IgD-negative memory B cell (primary cell): Measurements from ENCODE around the gene CHD8. TPM values are rescaled to one million over a fixed set of nuclear protein-coding genes. Genes with fewer than 3 reads are reported as not detected.
A peak's percentile ranks its signal among the peaks of the same experiment; 100 is the strongest.
"Not testable (repeated sequence)": the region's sequence is repeated elsewhere in the genome, so short reads cannot be mapped to it uniquely, and the experiment has no call there.

Experiments used
- H3K27ac Mint-ChIP-seq, 3 donors: one replicate each; pipeline ENCODE4 v1.8.0; 2020 to 2022; ENCODE audit warnings: mild to moderate bottlenecking in 3 of 3, mixed read lengths in 3 of 3, moderate library complexity in 1 of 3
- H3K27me3 Mint-ChIP-seq: one replicate; pipeline ENCODE4 v1.8.0; 2021; ENCODE audit warnings: mixed read lengths
- H3K36me3 Mint-ChIP-seq: one replicate; pipeline ENCODE4 v1.8.0; 2020; ENCODE audit warnings: mild to moderate bottlenecking, mixed read lengths
- H3K4me1 Mint-ChIP-seq, 3 donors: one replicate each; pipeline ENCODE4 v1.8.0; 2020 to 2022; ENCODE audit warnings: mixed read lengths in 3 of 3, mild to moderate bottlenecking in 1 of 3
- H3K4me3 Mint-ChIP-seq, 4 donors: one replicate each; pipeline ENCODE4 v1.8.0; 2020 to 2022; ENCODE audit warnings: mild to moderate bottlenecking in 4 of 4, mixed read lengths in 4 of 4, moderate library complexity in 3 of 4
- H3K9me3 Mint-ChIP-seq, 3 donors: one replicate each; pipeline ENCODE4 v1.8.0; 2020 to 2021; ENCODE audit warnings: mixed read lengths in 3 of 3, mild to moderate bottlenecking in 1 of 3
- polyA plus RNA-seq: library from polyadenylated mRNA; unstranded; fragments of 300-500 nt; fragmentation: Illumina TruSeq; gene quantifications from one replicate; pipeline ENCODE4 v1.2.3, GENCODE V29; 2021

CHD8 gene
- polyA plus RNA-seq, 1 donor from 2014 or later = 44.4 TPM

DNA sequence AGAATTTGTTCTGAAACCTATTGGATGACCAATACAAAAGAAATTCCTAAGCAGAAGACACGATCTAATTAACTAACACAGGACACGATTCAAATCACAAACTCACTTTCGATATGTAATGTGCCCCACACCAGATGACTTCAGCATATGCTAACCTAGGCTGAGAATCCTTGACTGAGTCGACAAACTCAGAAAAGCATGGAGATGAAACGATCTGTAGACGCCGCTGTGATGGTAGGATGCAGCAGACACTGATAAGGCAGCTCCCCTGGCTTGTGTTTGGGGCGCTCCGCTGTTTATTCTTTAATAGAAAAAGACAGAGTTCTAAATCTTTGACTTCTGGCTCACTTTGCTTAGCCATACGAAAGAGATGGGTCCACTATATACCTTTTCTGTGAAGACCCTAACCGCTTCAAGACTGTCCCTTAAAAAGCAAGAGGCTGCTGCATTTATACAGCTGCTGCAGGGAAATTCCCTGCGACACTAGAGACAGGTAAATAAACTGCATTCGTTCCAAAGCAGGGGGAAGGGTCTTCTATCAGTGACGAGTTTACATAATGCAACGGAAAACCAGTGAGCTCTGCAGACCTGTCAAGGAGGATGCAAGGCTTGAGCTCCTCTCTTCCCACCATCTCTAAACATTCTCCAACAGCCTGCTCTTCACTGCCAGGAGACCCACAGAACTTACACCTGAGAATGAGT, 929 bp downstream of the CHD8 start:
- Mint-ChIP-seq H3K27ac (peak overlapping the region; percentile 88 to 100 (median 97)), H3K36me3 (peaks cover 4% of the 10 kb centered on the region), H3K4me3 (peak overlapping the region; percentile 88 to 100 (median 94)), H3K27me3 (no peaks in the 10 kb centered on the region), H3K9me3 (no peaks in the 10 kb centered on the region), H3K4me1 (peaks cover 23 to 41% (median 32%) of the 10 kb centered on the region in 3 donors)

DNA sequence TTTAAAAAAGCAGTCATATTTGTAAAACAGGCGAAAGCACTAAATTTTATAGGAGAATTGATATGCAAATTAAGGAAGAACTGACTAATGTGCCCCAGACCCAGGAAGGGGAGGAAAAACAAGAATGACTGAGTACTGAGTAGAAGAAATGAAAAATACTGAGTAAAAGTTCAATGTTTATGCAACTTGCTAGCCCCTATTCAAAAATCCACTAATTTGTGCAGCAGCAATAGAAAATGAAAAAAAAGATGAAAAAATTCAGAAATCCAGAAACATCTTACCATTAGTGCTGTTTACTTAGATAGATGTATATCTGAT, 6.1 kb downstream of the CHD8 start:
- H3K9me3 Mint-ChIP-seq = no peaks in the 10 kb centered on the region
- H3K4me3 Mint-ChIP-seq = peak overlapping the region in 1 of 4 donors; percentile 23
- peak overlapping the region in 2 of 3 donors; percentile 9 to 13 for H3K27ac Mint-ChIP-seq
- H3K4me1 Mint-ChIP-seq = peaks cover 34 to 43% (median 42%) of the 10 kb centered on the region in 3 donors
- peaks cover 4% of the 10 kb centered on the region for H3K36me3 Mint-ChIP-seq
- no peaks in the 10 kb centered on the region for H3K27me3 Mint-ChIP-seq

DNA sequence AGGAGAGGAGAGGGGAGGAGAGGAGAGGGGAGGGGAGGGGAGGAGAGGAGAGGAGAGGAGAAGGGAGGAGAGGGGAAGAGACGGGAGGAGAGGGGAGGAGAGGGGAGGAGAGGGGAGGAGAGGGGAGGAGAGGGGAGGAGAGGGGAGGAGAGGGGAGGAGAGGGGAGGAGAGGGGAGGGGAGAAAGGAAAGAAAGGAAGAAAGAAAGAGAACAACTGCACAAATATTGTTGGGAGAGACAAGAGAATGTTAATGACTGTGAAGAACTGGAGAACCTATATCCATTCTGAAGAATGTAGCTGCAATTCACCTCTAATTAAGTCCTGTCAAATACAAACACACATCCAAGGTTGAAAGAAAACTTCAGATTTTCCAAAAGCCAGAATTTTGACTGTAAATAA, 13.3 kb downstream of the CHD8 start:
- peaks cover 28 to 35% (median 30%) of the 10 kb centered on the region in 3 donors for H3K4me1 Mint-ChIP-seq
- not testable (repeated sequence) for H3K4me3 Mint-ChIP-seq, H3K36me3 Mint-ChIP-seq, H3K9me3 Mint-ChIP-seq, H3K27ac Mint-ChIP-seq, H3K27me3 Mint-ChIP-seq

DNA sequence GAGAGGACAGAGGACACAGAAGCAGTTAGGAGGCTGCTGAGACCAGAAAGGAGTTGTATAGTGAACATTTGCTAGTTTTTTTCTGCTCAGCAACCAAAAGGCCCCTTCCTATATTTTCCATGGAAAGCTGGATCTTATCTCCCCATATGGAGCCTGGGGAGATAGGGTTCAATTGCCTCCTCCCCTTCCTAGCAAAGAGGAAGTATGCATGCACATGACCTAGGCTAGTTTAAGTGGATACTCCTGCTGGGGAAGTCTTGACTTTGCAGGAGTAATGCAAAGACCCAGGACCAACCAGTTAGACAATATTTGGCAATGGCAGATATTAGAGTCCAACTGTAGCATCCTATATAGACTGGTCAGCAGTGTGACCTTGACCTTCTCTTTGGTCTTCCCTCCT, 15.1 kb downstream of the CHD8 start:
- H3K36me3 Mint-ChIP-seq = peaks cover 9% of the 10 kb centered on the region
- no peak overlapping the region for H3K27ac Mint-ChIP-seq
- H3K4me1 Mint-ChIP-seq = peaks cover 35 to 39% (median 37%) of the 10 kb centered on the region in 3 donors
- H3K4me3 Mint-ChIP-seq = peak overlapping the region in 1 of 4 donors; percentile 33
- no peaks in the 10 kb centered on the region for H3K9me3 Mint-ChIP-seq
- H3K27me3 Mint-ChIP-seq = no peaks in the 10 kb centered on the region

DNA sequence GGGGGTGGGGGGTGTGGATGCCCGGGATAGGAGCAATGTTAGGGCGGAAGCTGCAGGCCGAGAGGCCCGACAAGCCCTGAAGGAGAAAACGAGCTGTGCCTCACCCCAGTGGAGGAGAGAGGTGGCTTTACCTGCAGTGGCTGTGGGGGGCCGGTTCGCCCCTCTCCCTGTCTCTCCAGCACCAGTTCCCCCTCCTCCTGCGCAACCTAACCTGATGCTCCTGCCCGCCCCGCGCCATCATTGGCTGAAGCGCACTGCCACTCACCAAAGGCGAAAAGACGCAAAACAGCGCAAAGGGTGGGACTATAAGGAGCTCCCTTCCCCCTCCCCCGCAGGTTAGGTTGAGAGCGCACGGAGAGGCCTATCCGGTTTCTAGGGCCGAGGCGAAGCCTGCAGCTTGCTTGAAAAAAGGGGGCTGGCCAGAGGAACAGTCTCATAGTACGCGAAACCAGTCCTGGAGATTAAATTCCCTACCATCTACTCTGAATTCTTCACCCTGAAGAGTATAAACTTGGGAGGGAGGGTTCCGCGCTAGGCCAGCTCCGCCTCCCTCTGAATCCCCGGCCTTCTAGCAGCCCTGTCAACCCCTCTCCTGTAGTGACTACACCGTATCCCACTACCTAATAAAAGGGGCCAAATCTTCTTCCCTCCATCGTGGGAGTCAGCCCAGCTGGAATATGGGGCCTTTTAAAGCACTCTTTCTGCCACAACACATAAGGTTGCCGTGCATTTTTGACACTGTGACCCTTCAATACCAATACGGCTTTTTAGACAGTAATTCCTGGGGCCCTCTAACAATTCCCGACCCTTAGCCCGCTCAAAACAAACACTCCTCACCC, 18.6 kb downstream of the CHD8 start:
- Mint-ChIP-seq H3K9me3 (no peaks in the 10 kb centered on the region), H3K27me3 (no peaks in the 10 kb centered on the region), H3K4me3 (peak overlapping the region; percentile 93 to 99 (median 97)), H3K4me1 (peaks cover 51 to 52% (median 52%) of the 10 kb centered on the region in 3 donors), H3K36me3 (peaks cover 7% of the 10 kb centered on the region), H3K27ac (peak overlapping the region; percentile 87 to 98 (median 98))

DNA sequence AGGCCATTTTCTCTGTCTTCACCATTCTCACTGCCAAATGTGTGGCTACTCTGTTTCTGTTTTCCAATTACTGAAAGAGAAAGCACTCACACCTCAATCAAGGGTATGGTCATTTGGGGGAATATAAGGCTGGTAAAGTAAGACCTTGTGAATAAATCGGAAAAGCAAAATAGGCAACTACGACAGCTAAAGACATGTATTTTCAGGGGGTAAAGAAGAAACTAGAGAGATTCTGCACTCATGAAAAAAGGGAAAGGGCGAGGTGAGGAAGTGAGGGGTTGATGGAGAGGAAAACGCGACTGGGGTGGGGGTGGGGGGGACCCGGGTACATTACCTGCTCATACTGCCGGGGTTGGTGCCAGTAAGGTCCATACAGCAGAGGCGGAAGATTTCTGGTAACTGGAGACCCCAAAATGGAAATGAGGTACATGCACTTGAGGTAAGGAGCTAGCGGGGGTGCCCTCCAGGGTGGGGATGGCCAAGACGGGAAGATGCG, 19.3 kb downstream of the CHD8 start:
- Mint-ChIP-seq H3K4me1 (peaks cover 48 to 52% (median 51%) of the 10 kb centered on the region in 3 donors), H3K27me3 (no peaks in the 10 kb centered on the region), H3K4me3 (peak overlapping the region; percentile 93 to 99 (median 97)), H3K36me3 (peaks cover 7% of the 10 kb centered on the region), H3K9me3 (no peaks in the 10 kb centered on the region), H3K27ac (peak overlapping the region; percentile 87 to 98 (median 98))

DNA sequence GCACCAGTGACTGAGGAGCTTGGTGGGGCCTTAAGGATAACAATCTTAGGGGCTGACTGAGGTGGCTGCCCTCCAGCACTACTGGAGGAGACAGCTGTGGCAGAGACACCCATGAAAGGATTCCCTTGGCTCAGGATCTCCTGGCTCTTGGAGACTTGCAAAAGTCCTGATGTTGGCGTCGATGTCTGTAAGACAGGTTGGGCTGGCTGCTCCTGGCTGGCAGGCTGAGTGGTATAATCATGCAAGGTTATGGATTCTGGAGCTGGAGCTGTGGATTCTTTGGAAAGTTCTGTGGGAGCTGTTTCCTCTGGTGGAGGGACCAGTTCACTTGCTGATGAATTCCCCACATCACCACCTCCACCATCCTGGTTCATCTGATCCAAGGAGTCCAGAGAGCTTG, 24.8 kb downstream of the CHD8 start:
- no peak overlapping the region for H3K27ac Mint-ChIP-seq
- H3K9me3 Mint-ChIP-seq = no peaks in the 10 kb centered on the region
- no peak overlapping the region for H3K4me3 Mint-ChIP-seq
- peaks cover 4% of the 10 kb centered on the region for H3K36me3 Mint-ChIP-seq
- peaks cover 25 to 29% (median 26%) of the 10 kb centered on the region in 3 donors for H3K4me1 Mint-ChIP-seq
- no peaks in the 10 kb centered on the region for H3K27me3 Mint-ChIP-seq

DNA sequence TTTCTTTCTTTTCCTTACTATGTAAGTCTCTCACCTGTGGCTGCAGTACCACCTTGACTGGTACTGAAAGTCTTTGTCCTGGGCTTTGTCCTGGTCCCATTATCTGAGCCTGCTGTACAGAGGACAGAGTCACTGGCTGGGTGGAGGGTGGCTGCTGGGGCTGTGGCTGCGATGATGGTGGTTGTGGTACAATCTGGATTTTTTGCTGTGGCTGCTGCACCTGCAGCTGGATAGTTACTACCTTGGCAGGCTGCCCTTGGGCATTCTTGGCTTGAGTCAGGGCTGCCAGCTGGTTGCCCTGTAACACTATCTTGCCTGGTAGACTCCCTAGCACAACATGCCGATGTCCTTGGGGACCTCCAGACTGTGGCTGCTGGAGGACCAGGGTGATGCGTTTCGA, 27.0 kb downstream of the CHD8 start:
- Mint-ChIP-seq H3K36me3 (peaks cover 9% of the 10 kb centered on the region), H3K4me1 (peaks cover 7 to 10% (median 9%) of the 10 kb centered on the region in 3 donors), H3K27ac (no peak overlapping the region), H3K27me3 (no peaks in the 10 kb centered on the region), H3K9me3 (no peaks in the 10 kb centered on the region), H3K4me3 (no peak overlapping the region)

DNA sequence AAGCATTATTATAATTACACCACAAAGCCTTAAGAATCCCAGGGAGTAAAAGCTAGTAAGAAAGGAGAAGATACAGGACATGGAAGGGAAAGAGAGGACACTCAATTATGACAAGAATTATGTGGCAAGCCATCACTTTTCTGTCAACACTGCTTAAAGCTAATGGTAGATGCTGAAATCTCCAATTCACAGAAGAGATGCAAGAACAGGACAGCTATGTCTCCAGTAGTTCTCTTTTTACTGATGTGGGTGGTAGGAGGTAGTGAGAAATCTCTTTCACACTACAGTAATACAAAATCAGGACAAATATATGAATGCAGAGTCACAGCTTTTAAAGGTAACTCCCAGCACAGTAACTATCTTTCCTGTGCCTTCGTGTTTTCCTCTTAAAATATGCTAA, 29.2 kb downstream of the CHD8 start:
- Mint-ChIP-seq H3K36me3 (peaks cover 9% of the 10 kb centered on the region), H3K27me3 (no peaks in the 10 kb centered on the region), H3K4me1 (peaks cover 0 to 4% (median 3%) of the 10 kb centered on the region in 3 donors), H3K4me3 (no peak overlapping the region), H3K27ac (peak overlapping the region in 1 of 3 donors; percentile 13), H3K9me3 (no peaks in the 10 kb centered on the region)

DNA sequence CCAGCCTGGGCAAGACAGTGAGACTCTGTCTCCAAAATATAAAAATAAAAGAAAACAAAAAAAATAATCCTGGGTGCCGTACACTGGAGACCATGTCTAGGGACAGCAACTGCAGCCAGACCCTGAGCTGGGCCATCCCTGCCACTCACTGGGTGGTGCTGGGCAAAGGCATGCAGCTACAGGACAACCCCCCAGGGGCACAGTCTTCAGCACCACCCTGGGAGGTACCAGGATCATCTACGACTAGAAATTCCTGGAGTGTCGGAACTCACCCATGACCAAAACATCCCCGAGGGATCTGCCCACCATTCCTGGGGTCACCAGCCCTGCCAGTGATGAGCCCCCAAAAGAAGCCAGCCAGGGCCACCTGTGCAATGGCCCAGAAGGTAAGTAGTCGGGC, 36.4 kb downstream of the CHD8 start:
- Mint-ChIP-seq H3K4me1 (peaks cover 0 to under 1% (median 0%) of the 10 kb centered on the region in 3 donors), H3K9me3 (no peaks in the 10 kb centered on the region), H3K4me3 (no peak overlapping the region), H3K36me3 (peaks cover 5% of the 10 kb centered on the region), H3K27me3 (no peaks in the 10 kb centered on the region), H3K27ac (no peak overlapping the region)

DNA sequence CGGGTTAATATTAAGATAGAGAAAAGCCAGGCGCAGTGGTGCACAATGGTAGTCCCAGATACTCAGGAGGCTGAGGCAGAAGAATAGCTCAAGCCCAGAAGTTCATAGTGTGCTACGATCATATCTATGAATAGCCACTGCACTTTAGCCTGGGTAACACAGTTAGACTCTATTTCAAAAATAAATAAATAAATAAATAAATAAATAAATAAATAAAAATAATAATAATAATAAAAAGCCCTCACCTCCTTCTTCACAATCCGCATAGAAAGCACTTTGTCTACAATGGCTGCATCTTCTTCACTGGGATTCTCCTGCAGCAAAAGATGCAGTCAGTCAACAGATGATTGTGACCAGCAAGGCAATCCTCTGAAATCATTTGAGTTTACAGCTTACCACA, 40.6 kb downstream of the CHD8 start:
- H3K27ac Mint-ChIP-seq = no peak overlapping the region
- H3K27me3 Mint-ChIP-seq = no peaks in the 10 kb centered on the region
- H3K36me3 Mint-ChIP-seq = peaks cover 7% of the 10 kb centered on the region
- H3K9me3 Mint-ChIP-seq = no peaks in the 10 kb centered on the region
- no peak overlapping the region for H3K4me3 Mint-ChIP-seq
- peaks cover 0 to 2% (median 0%) of the 10 kb centered on the region in 3 donors for H3K4me1 Mint-ChIP-seq

DNA sequence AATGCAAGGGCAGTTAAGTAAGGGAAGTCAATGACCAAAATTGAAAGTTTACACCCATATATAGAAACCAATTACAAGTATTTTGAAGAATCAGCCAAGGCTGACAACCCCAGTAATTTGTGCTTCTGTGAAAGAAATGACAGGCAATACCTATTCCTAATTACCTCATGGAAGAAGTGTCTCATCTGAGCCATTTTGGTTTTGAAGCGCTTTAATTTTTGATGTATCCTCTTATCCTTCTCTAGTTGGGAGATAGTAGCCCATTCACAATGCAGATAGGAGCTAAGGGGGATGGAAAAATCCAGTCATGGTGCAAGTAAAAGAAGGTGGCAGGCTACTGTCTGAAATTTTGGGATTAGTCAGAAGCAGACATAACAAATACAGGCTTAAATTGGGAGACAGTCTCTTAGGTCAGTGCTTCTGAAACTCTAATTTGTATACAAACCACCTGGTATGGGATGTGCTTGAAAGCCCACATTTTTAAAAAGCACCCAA, 41.7 kb downstream of the CHD8 start:
- Mint-ChIP-seq H3K4me3 (no peak overlapping the region), H3K9me3 (no peaks in the 10 kb centered on the region), H3K27me3 (no peaks in the 10 kb centered on the region), H3K27ac (peak overlapping the region in 1 of 3 donors; percentile 64), H3K36me3 (peaks cover 7% of the 10 kb centered on the region), H3K4me1 (peaks cover 0 to 2% (median 0%) of the 10 kb centered on the region in 3 donors)

DNA sequence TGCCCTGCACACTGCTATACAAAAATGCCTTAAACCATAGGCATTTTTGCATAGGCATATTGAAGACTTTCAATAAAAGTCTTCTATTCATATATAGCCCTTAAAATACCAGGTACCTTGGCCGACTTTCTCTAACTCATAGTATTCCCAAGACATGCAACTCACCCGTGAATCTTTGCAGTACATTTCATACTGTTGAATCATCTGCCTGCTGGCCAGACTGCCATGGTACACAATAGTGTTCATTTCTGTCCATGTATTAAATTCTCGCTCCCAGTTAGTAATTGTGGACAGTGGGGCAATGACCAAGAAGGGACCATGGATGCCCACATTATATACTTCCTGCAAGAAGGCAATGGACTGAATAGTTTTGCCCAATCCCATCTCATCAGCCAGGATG, 47.8 kb downstream of the CHD8 start:
- no peak overlapping the region for H3K27ac Mint-ChIP-seq

DNA sequence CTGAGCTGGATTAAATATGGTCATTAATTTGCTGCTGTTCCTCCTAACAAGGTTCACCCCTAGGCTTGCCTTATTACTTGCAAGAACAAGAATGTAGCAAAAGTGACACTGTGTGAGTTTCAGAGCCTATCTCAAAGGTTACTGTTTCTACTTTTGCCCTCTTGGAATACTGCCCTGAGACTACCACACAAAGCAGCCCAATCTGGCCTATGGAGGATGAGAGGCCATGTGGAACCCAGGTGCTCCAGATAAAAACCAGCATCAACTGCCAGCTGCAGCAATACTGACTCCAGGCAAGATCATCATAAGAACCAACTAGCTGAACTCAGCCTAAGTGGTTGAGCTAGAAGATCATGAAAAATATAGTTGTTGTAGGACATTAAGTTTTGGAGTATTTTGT, 49.7 kb downstream of the CHD8 start:
- H3K4me3 Mint-ChIP-seq = no peak overlapping the region
- no peak overlapping the region for H3K27ac Mint-ChIP-seq
- H3K36me3 Mint-ChIP-seq = peaks cover 2% of the 10 kb centered on the region
- no peaks in the 10 kb centered on the region for H3K4me1 Mint-ChIP-seq
- H3K9me3 Mint-ChIP-seq = no peaks in the 10 kb centered on the region
- H3K27me3 Mint-ChIP-seq = no peaks in the 10 kb centered on the region

More for the DNA sequence above, 47.8 kb downstream of the CHD8 start:
- Mint-ChIP-seq H3K36me3 (peaks cover 8% of the 10 kb centered on the region), H3K4me1 (no peaks in the 10 kb centered on the region), H3K27me3 (no peaks in the 10 kb centered on the region), H3K9me3 (no peaks in the 10 kb centered on the region), H3K4me3 (no peak overlapping the region)

DNA sequence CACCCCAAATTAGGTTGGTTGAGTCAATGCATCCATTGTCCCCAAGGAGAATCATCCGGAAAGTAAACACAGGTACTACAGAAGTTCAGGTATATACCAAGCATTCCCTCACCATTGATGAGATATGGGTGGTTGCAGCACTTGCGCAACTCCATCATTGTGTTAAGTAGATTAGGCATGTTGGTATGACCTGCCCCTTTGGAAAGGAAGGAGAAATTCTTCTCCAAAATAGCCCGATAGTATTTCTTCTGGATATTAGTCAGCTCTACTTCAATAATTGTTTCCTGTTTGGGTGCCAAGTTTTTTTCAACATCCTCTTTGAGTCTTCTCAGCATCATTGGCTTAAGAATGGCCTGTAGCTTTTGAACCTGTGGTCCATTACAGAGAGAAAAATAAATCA, 50.8 kb downstream of the CHD8 start:
- H3K27me3 Mint-ChIP-seq = no peaks in the 10 kb centered on the region
- H3K27ac Mint-ChIP-seq = no peak overlapping the region
- peaks cover 2% of the 10 kb centered on the region for H3K36me3 Mint-ChIP-seq
- no peaks in the 10 kb centered on the region for H3K9me3 Mint-ChIP-seq
- H3K4me1 Mint-ChIP-seq = no peaks in the 10 kb centered on the region
- no peak overlapping the region for H3K4me3 Mint-ChIP-seq
